SK-N-SH (cell line): ENCODE measurements around the gene NID1. TPM values are rescaled to one million over a fixed set of nuclear protein-coding genes. Genes with fewer than 3 reads are reported as not detected.
"Not testable (repeated sequence)": the region's sequence is repeated elsewhere in the genome, so short reads cannot be mapped to it uniquely, and the experiment has no call there.

Source experiments
- CTCF ChIA-PET: fragments of 300-600, 350-600 bp; formaldehyde crosslinking; extraction: SDS; loops from one replicate; lab custom pipeline; 2021; lab: Yijun Ruan, JAX
- POLR2A ChIA-PET: fragments of 350-600 bp; sonication (Branson Sonifier 250); formaldehyde crosslinking; extraction: SDS; loops from one replicate; lab custom pipeline; 2020; ENCODE audit warnings: antibody characterized with exemption, inconsistent platforms; lab: Yijun Ruan, JAX
- DNase-seq: peaks from one replicate; pipeline ENCODE4 v3.0.0; 2012
- H2AFZ ChIP-seq: fragments of 200-600 bp; sonication (generic); 2 replicates; pipeline ENCODE4 v1.8.1; 2016; ENCODE audit warnings: antibody characterized with exemption, mild to moderate bottlenecking, low read depth
- H3F3A ChIP-seq: fragments of 200-600 bp; sonication (generic); replicated peaks from 2 replicates; pipeline ENCODE3; 2016; ENCODE audit warnings: antibody characterized with exemption, mild to moderate bottlenecking; ENCODE audit not compliant: insufficient read depth
- H3K27ac ChIP-seq, 2 experiments: fragments of 200-500 bp in 1 of 2; fragments of 200-600 bp in 1 of 2; sonication (Bioruptor generic) in 1 of 2; sonication (generic), shearing (Covaris generic) in 1 of 2; 2 replicates each; pipeline versions ENCODE4 v1.5.1 to v1.6.1; 2014 to 2016; ENCODE audit warnings: low read depth in 2 of 2, inconsistent platforms in 1 of 2, low read length in 1 of 2, mild to moderate bottlenecking in 1 of 2, mixed read lengths in 1 of 2
- H3K27me3 ChIP-seq: fragments of 200-600 bp; sonication (generic), shearing (Covaris generic); 2 replicates; pipeline ENCODE4 v1.6.1; 2016; ENCODE audit warnings: mixed run types; ENCODE audit not compliant: insufficient read depth
- H3K36me3 ChIP-seq, 2 experiments: fragments of 200-500 bp in 1 of 2; fragments of 200-600 bp in 1 of 2; sonication (Bioruptor generic) in 1 of 2; sonication (generic) in 1 of 2; replicated peaks in 1 of 2; 2 replicates each; pipeline versions ENCODE3 to v1.5.1; 2014 to 2016; ENCODE audit warnings: low read length in 1 of 2, mild to moderate bottlenecking in 1 of 2; ENCODE audit not compliant: insufficient read depth in 2 of 2, control insufficient read depth in 1 of 2
- H3K4me1 ChIP-seq, 2 experiments: fragments of 200-500 bp in 1 of 2; fragments of 200-600 bp in 1 of 2; sonication (Bioruptor generic) in 1 of 2; sonication (generic), shearing (Covaris generic) in 1 of 2; 2 replicates each; pipeline versions ENCODE4 v1.5.1 to v1.6.1; 2014 to 2016; ENCODE audit warnings: low read depth in 1 of 2, low read length in 1 of 2, mixed run types in 1 of 2; ENCODE audit not compliant: insufficient read depth in 2 of 2, control insufficient read depth in 1 of 2
- H3K4me2 ChIP-seq: fragments of 200-600 bp; sonication (generic), shearing (Covaris generic); 2 replicates; pipeline ENCODE4 v1.6.1; 2017; ENCODE audit warnings: mixed run types
- H3K4me3 ChIP-seq, 2 experiments: fragments of 200-500 bp in 1 of 2; fragments of 200-600 bp in 1 of 2; sonication (Bioruptor generic) in 1 of 2; sonication (generic), shearing (Covaris generic) in 1 of 2; 2 replicates each; pipeline versions ENCODE4 v1.5.1 to v1.8.1; 2014 to 2016; ENCODE audit warnings: low read depth in 2 of 2, inconsistent platforms in 1 of 2, low read length in 1 of 2, mild to moderate bottlenecking in 1 of 2, mixed read lengths in 1 of 2, moderate library complexity in 1 of 2
- H3K79me2 ChIP-seq: fragments of 200-600 bp; sonication (generic); 2 replicates; pipeline ENCODE4 v1.8.1; 2017; ENCODE audit warnings: mild to moderate bottlenecking; ENCODE audit not compliant: insufficient read depth
- H3K9ac ChIP-seq: fragments of 200-600 bp; sonication (generic); 2 replicates; pipeline ENCODE4 v1.6.1; 2017; ENCODE audit warnings: mixed run types
- H3K9me2 ChIP-seq: fragments of 200-600 bp; sonication (generic); 2 replicates; pipeline ENCODE4 v1.6.1; 2017; ENCODE audit warnings: mixed run types
- H3K9me3 ChIP-seq: fragments of 200-600 bp; sonication (generic); 2 replicates; pipeline ENCODE4 v1.6.1; 2017; ENCODE audit warnings: mixed run types, mild to moderate bottlenecking, moderate library complexity
- H4K20me1 ChIP-seq: fragments of 200-600 bp; sonication (generic); 2 replicates; pipeline ENCODE4 v1.6.1; 2017; ENCODE audit warnings: mild to moderate bottlenecking, mixed run types; ENCODE audit not compliant: insufficient read depth
- CHD2 ChIP-seq: fragments of 150-350 bp; IDR thresholded peaks from 2 replicates; pipeline ENCODE4 v1.6.1; 2018; ENCODE audit warnings: low read length; ENCODE audit not compliant: partially characterized antibody
- EP300 ChIP-seq, 2 experiments: IDR thresholded peaks; 2 replicates each; pipeline versions ENCODE4 v1.4.0 to v1.6.1; 2012; ENCODE audit warnings: borderline replicate concordance in 1 of 2, low read depth in 1 of 2, low read length in 1 of 2
- EZH2phosphoT487 ChIP-seq: fragments of 200-600 bp; sonication (generic); IDR thresholded peaks from 2 replicates; pipeline ENCODE4 v1.6.1; 2017; ENCODE audit warnings: low read depth, mixed run types, mild to moderate bottlenecking, antibody characterized with exemption, moderate library complexity, borderline replicate concordance
- FOSL2 ChIP-seq: IDR thresholded peaks from 2 replicates; pipeline ENCODE4 v1.4.0; 2012; ENCODE audit warnings: low read depth, mild to moderate bottlenecking, moderate library complexity, borderline replicate concordance
- GABPA ChIP-seq: IDR thresholded peaks from 2 replicates; pipeline ENCODE4 v1.4.0; 2012; ENCODE audit warnings: low read depth, mild to moderate bottlenecking
- GATA2 ChIP-seq: sonication (generic); formaldehyde crosslinking; IDR thresholded peaks from 2 replicates; pipeline ENCODE4 v1.5.0; 2020; ENCODE audit warnings: mild to moderate bottlenecking, missing genetic modification reagents
- MEF2A ChIP-seq: IDR thresholded peaks from 2 replicates; pipeline ENCODE4 v1.4.0; 2012; ENCODE audit warnings: low read depth, borderline replicate concordance
- NRF1 ChIP-seq: IDR thresholded peaks from 2 replicates; pipeline ENCODE4 v1.6.1; 2012; ENCODE audit warnings: low read depth, mild to moderate bottlenecking, low read length
- POLR2AphosphoS5 ChIP-seq: IDR thresholded peaks from 2 replicates; pipeline ENCODE4 v1.6.1; 2012; ENCODE audit warnings: low read depth, low read length
- RAD21 ChIP-seq: IDR thresholded peaks from 2 replicates; pipeline ENCODE4 v1.6.1; 2012; ENCODE audit warnings: mild to moderate bottlenecking, low read length
- RCOR1 ChIP-seq: fragments of 150-350 bp; IDR thresholded peaks from 2 replicates; pipeline ENCODE4 v1.6.1; 2017; ENCODE audit warnings: antibody characterized with exemption, low read length
- SIN3A ChIP-seq: IDR thresholded peaks from 2 replicates; pipeline ENCODE4 v1.6.1; 2012; ENCODE audit warnings: low read depth, mild to moderate bottlenecking, low read length, moderate library complexity, borderline replicate concordance
- WGBS: methylation state at CpG from one replicate; pipeline ENCODE4 v1.1.6; 2017; ENCODE audit warnings: low lambda C conversion rate; 5-methylcytosine and 5-hydroxymethylcytosine counted together
- polyA plus RNA-seq, 3 experiments: library from polyadenylated mRNA; depleted of rRNA; stranded (reverse); fragments of >200 nt; gene quantifications; 2 replicates each; pipeline ENCODE4 v1.2.3, GENCODE V29; 2012
- TF ChIP-seq, protein P1 (sequence below): IDR thresholded peaks from 2 replicates; pipeline ENCODE4 v1.4.0; 2012; ENCODE audit warnings: low read depth, borderline replicate concordance
- TF ChIP-seq, protein P2 (sequence below): fragments of 200-600 bp; sonication (generic); IDR thresholded peaks from 2 replicates; pipeline ENCODE4 v1.6.1; 2017; ENCODE audit warnings: antibody characterized with exemption, mild to moderate bottlenecking, moderate library complexity
- TF ChIP-seq, protein P3 (sequence below): IDR thresholded peaks from 2 replicates; pipeline ENCODE4 v1.4.0; 2012; ENCODE audit warnings: low read depth, borderline replicate concordance
- TF ChIP-seq, protein P4 (sequence below): IDR thresholded peaks from 2 replicates; pipeline ENCODE4 v1.4.0; 2012; ENCODE audit warnings: low read depth

NID1 gene
- polyA plus RNA-seq, 1 of the 3 experiments (the other 2 are of a cell fraction), result 74.3 TPM

DNA sequence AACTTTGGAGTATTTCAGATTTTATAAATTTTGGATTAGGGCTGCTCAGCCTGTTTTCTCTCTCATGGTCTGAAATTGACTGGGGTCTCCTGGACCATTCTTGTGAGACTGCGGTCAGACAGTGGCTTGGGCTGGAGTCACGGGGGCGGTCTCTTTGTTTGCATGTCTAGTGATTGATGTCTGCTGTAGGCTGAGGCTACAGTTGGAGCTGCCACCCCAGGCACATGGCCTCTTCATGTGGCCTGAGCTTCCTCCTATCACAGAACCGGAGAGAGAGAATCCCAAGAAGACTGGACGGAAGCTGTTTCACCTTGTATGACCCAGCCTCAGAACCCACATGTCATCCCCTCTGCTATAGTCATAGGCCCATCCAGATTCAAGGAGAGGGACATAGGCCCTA, 96.1 kb downstream of the NID1 start:
- no peak for DNase-seq
- Histone ChIP-seq H3K9me3 (no peaks in the 10 kb centered on the region), H4K20me1 (no peaks in the 10 kb centered on the region), H3K9ac (no peak overlapping the region), H3K4me2 (no peak overlapping the region), H3K4me3 (no peak overlapping the region), H3K79me2 (no peaks in the 10 kb centered on the region), H3K4me1 (peaks cover 3 to 10% of the 10 kb centered on the region in 2 experiments), H3K27ac (no peak overlapping the region), H3K9me2 (no peaks in the 10 kb centered on the region), H2AFZ (no peak overlapping the region), H3F3A (peaks cover 17% of the 10 kb centered on the region), H3K36me3 (no peaks in the 10 kb centered on the region), H3K27me3 (no peaks in the 10 kb centered on the region)
- ChIA-PET POLR2A (interaction anchor here (0.6 kb wide), 1 partner anchor 105 kb away, joined by 3 read pairs; no protein-coding TSS in a partner anchor), CTCF (interaction anchor here (1.2 kb wide), 1 partner anchor 103 kb away, joined by 12 read pairs; the partner anchor contains the start of gene LYST)
- WGBS, result 100% methylated on average over 3 of the region's 5 CpGs
- TF ChIP-seq MEF2A (no peak), EZH2phosphoT487 (no peak), CHD2 (no peak), GATA2 (no peak)
- TF ChIP-seq, protein P1, sequence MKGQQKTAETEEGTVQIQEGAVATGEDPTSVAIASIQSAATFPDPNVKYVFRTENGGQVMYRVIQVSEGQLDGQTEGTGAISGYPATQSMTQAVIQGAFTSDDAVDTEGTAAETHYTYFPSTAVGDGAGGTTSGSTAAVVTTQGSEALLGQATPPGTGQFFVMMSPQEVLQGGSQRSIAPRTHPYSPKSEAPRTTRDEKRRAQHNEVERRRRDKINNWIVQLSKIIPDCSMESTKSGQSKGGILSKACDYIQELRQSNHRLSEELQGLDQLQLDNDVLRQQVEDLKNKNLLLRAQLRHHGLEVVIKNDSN, result no peak

DNA sequence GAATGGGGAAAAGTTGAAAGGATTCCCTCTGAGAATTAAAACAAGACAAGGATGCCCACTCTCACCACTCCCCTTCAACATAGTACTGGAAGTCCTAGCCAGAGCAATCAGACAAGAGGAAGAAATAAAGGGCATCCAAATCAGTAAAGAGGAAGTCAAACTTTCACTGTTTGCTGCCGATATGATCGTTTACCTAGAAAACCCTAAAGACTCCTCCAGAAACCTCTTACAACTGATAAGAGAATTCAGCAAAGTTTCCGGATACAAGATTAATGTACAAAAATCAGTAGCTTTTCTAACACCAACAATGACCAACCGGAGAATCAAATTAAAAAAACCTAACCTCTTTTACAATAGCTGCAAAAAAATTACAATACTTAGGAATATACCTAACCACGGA, 98.8 kb downstream of the NID1 start:
- CTCF ChIA-PET, H3K36me3 ChIP-seq, DNase-seq, H3K9me2 ChIP-seq, H3K27me3 ChIP-seq, H3K4me2 ChIP-seq, H2AFZ ChIP-seq, H4K20me1 ChIP-seq, H3K4me1 ChIP-seq, H3K27ac ChIP-seq, H3K9ac ChIP-seq, H3K9me3 ChIP-seq, POLR2A ChIA-PET, H3K79me2 ChIP-seq, H3K4me3 ChIP-seq, H3F3A ChIP-seq: not testable (repeated sequence)
- 87% methylated on average over 5 of the region's 5 CpGs for WGBS

DNA sequence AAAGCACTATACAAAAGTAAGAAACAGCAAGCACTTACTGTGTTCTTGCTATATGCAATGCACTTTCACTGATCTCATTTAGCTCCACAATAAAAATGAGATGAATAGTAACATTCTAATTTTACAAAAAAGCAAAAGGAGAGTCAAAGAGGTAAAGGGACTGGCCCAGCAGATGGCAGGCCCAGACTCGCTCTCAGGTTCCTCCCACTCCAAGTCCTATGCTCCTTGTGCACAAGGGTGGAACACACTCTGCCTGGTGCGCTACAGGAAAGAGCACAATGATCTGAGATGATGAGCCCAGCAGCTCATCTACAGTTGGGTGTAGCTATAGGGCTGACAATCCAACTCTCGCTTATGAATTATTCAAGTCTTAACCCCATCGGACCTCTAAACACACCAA, 104.1 kb downstream of the NID1 start:
- no peaks in the 10 kb centered on the region for H3K9me3 ChIP-seq
- no peak overlapping the region for H3K9ac ChIP-seq
- H3K9me2 ChIP-seq, result no peaks in the 10 kb centered on the region
- H3K27me3 ChIP-seq, result no peaks in the 10 kb centered on the region
- no peaks in the 10 kb centered on the region for H3K4me1 ChIP-seq
- H3K4me2 ChIP-seq, result no peak overlapping the region
- H3K27ac ChIP-seq, result no peak overlapping the region
- no peak for DNase-seq
- H3K4me3 ChIP-seq, result no peak overlapping the region
- no peaks in the 10 kb centered on the region for H3F3A ChIP-seq
- ChIA-PET POLR2A (no interaction called here), CTCF (interaction anchor here (1.1 to 9.4 kb wide), 3 partner anchors 10 to 177 kb away, joined by 3 to 70 read pairs (median 4); no protein-coding TSS in a partner anchor)
- no peaks in the 10 kb centered on the region for H3K36me3 ChIP-seq
- H4K20me1 ChIP-seq, result no peaks in the 10 kb centered on the region
- no peak overlapping the region for H2AFZ ChIP-seq
- no peaks in the 10 kb centered on the region for H3K79me2 ChIP-seq
- WGBS, result 98% methylated on average over 4 of the region's 4 CpGs
- TF ChIP-seq RCOR1 (no peak), EP300 (IDR thresholded peaks at IDR 0.05; ENCODE audit: borderline replicate concordance in 1 of 2, low read depth in 1 of 2, low read length in 1 of 2) (no peak), NRF1 (no peak), POLR2AphosphoS5 (no peak), FOSL2 (no peak), MEF2A (no peak), RAD21 (no peak), GATA2 (no peak), SIN3A (no peak), GABPA (no peak)
- TF ChIP-seq, protein P2, sequence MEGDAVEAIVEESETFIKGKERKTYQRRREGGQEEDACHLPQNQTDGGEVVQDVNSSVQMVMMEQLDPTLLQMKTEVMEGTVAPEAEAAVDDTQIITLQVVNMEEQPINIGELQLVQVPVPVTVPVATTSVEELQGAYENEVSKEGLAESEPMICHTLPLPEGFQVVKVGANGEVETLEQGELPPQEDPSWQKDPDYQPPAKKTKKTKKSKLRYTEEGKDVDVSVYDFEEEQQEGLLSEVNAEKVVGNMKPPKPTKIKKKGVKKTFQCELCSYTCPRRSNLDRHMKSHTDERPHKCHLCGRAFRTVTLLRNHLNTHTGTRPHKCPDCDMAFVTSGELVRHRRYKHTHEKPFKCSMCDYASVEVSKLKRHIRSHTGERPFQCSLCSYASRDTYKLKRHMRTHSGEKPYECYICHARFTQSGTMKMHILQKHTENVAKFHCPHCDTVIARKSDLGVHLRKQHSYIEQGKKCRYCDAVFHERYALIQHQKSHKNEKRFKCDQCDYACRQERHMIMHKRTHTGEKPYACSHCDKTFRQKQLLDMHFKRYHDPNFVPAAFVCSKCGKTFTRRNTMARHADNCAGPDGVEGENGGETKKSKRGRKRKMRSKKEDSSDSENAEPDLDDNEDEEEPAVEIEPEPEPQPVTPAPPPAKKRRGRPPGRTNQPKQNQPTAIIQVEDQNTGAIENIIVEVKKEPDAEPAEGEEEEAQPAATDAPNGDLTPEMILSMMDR, result no peak
- TF ChIP-seq, protein P3, sequence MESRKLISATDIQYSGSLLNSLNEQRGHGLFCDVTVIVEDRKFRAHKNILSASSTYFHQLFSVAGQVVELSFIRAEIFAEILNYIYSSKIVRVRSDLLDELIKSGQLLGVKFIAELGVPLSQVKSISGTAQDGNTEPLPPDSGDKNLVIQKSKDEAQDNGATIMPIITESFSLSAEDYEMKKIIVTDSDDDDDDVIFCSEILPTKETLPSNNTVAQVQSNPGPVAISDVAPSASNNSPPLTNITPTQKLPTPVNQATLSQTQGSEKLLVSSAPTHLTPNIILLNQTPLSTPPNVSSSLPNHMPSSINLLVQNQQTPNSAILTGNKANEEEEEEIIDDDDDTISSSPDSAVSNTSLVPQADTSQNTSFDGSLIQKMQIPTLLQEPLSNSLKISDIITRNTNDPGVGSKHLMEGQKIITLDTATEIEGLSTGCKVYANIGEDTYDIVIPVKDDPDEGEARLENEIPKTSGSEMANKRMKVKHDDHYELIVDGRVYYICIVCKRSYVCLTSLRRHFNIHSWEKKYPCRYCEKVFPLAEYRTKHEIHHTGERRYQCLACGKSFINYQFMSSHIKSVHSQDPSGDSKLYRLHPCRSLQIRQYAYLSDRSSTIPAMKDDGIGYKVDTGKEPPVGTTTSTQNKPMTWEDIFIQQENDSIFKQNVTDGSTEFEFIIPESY, result no peak
- TF ChIP-seq, protein P1, result no peak
- TF ChIP-seq, protein P4, sequence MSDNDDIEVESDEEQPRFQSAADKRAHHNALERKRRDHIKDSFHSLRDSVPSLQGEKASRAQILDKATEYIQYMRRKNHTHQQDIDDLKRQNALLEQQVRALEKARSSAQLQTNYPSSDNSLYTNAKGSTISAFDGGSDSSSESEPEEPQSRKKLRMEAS, result no peak
